Epithelial cell of esophagus (primary cell): Measurements from ENCODE around the gene SHISA6.

Experiments
- DNase-seq: peaks from one replicate; pipeline ENCODE4 v3.0.0; 2010; ENCODE audit warnings: low read depth
- H3K4me3 ChIP-seq: 2 replicates; pipeline ENCODE4 v1.5.1; 2011; ENCODE audit warnings: mild to moderate bottlenecking, low read length, control low read depth
- CTCF ChIP-seq: IDR thresholded peaks from 2 replicates; pipeline ENCODE4 v1.5.1; 2011; ENCODE audit warnings: low read depth, mild to moderate bottlenecking, low read length, control low read depth, inconsistent platforms; ENCODE audit not compliant: insufficient read depth; ENCODE audit errors: missing control alignments

SHISA6 gene

GRCh38 chr17:11404431-11405276 lies 163.6 kb downstream of the SHISA6 start:
- DNase-seq, result no peak
- H3K4me3 ChIP-seq, result no peak overlapping the region
- TF ChIP-seq CTCF, result no peak

GRCh38 chr17:11406716-11407115 lies 165.7 kb downstream of the SHISA6 start:
- no peak overlapping the region for H3K4me3 ChIP-seq

GRCh38 chr17:11412654-11413053 lies 171.6 kb downstream of the SHISA6 start:
- no peak overlapping the region for H3K4me3 ChIP-seq
- TF ChIP-seq CTCF, result no peak
- no peak for DNase-seq

More at GRCh38 chr17:11406716-11407115, 165.7 kb downstream of the SHISA6 start:
- TF ChIP-seq CTCF, result no peak
- no peak for DNase-seq

- H3K4me3 ChIP-seq, result no peak overlapping the region
- no peak for TF ChIP-seq CTCF
- DNase-seq, result no peak
These were observed 177.3 kb downstream of the SHISA6 start for GRCh38 chr17:11418342-11418741.

- TF ChIP-seq CTCF, result no peak
These were observed 189.7 kb downstream of the SHISA6 start for GRCh38 chr17:11430751-11431150.

GRCh38 chr17:11438673-11439072 lies 197.7 kb downstream of the SHISA6 start:
- DNase-seq, result no peak
- no peak for TF ChIP-seq CTCF

More at GRCh38 chr17:11430751-11431150, 189.7 kb downstream of the SHISA6 start:
- H3K4me3 ChIP-seq, result no peak overlapping the region
- no peak for DNase-seq

GRCh38 chr17:11441004-11441403 lies 200.0 kb downstream of the SHISA6 start:
- no peak for TF ChIP-seq CTCF

More at GRCh38 chr17:11438673-11439072, 197.7 kb downstream of the SHISA6 start:
- no peak overlapping the region for H3K4me3 ChIP-seq

More at GRCh38 chr17:11441004-11441403, 200.0 kb downstream of the SHISA6 start:
- DNase-seq, result no peak
- no peak overlapping the region for H3K4me3 ChIP-seq
